Spleen (tissue), 7 donors: ENCODE results near the gene ANP32B.

Experiments
- CTCF ChIP-seq, 11 experiments: fragments of 200-600 bp in 7 of 11; fragments of 450-650 bp in 4 of 11; sonication (generic) in 4 of 11; IDR thresholded peaks in 8 of 11; conservative IDR thresholded peaks in 3 of 11; 1 replicate in 7 of 11; 2 replicates in 4 of 11; pipeline versions ENCODE4 v1.4.0 to v1.8.0; 2016 to 2021; ENCODE audit warnings: antibody characterized with exemption in 11 of 11, inconsistent platforms in 4 of 11, mild to moderate bottlenecking in 1 of 11
- POLR2A ChIP-seq, 3 donors: fragments of 450-650 bp; IDR thresholded peaks; one replicate each; pipeline ENCODE4 v1.5.1; 2017; ENCODE audit warnings: antibody characterized with exemption in 3 of 3, mild to moderate bottlenecking in 1 of 3
- POLR2AphosphoS5 ChIP-seq, 3 donors: sonication (generic); formaldehyde crosslinking; IDR thresholded peaks; one replicate each; pipeline ENCODE4 v1.5.1; 2017; ENCODE audit warnings: antibody characterized with exemption in 3 of 3
- donor health status: DM: no; HTN: no; CAD: no; lungs with moderate emphysema.
- donor health status: DM: no; HTN: no; CAD: no.
- donor health status: DM: no; HTN: no; CAD: no.

DNA sequence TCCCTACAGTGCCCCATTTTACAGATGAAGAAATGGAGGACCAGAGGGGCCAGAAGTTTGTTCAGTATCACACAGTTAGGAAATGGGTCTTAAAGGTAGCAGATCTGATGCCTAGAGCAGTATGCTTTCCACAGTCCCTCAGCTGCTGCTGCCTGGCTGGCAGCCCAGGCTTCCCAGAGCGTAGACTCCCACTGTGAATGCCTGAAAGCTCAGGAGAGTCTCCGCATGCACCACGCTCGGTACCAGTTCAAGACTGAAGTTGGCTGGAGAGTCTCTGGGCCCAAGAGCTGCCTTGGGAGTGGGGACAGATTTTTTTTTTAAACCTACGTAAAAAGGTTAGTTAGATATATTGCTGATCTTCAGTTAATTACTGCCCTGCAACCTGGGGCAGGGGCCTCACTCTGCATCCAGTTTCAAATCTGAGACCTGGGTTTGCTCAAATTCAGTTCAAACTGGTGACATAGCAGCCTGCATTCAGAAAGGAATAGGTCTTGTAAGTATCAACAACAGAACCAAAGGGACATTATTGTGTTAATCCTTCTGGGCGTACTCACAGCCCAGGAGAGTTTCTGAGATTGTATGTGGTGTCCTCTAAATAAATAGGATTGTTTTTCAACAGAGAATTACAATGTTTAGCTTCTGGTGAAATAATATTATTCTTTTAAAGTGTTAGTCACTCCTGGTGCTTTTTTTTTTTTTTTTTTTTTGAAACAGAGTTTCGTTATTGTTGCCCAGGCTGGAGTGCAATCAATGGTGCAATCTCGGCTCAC is 81.7 kb downstream of the ANP32B start:
- TF ChIP-seq CTCF (IDR thresholded peaks at IDR 0.05 in 8 of 11, conservative IDR thresholded peaks at IDR 0.05 in 3 of 11) (no peak), POLR2AphosphoS5 (IDR thresholded peaks at IDR 0.05) (no peak), POLR2A (IDR thresholded peaks at IDR 0.05) (no peak)
